Measurements from ENCODE around the gene ADRB1. TPM values are rescaled to one million over a fixed set of nuclear protein-coding genes. Genes with fewer than 3 reads are reported as not detected.

ADRB1 gene
- total and polyA plus RNA-seq, 4 donors, result 6.6 to 21.4 (median 7.9) TPM

GRCh38 chr10:114031073-114031972, 12.3 kb upstream of the ADRB1 start:
- H3K27ac ChIP-seq (ENCODE audit: low read depth in 1 of 2, low read length in 1 of 2), result no peak overlapping the region
- ATAC-seq (ENCODE audit: insufficient read depth, low FRiP score) (no peak), DNase-seq (no peak)
- no peak overlapping the region for H3K4me3 ChIP-seq
- no peak for TF ChIP-seq CTCF (IDR thresholded peaks at IDR 0.05; ENCODE audit: control extremely low read depth, extremely low read depth)
- 68 to 78% methylated on average over 6 of the region's 6 CpGs for WGBS, 2 donors
- H3K36me3 ChIP-seq (ENCODE audit: control insufficient read depth in 4 of 4, insufficient read depth in 4 of 4, low read length in 4 of 4), result no peaks in the 10 kb centered on the region
- no peak overlapping the region for H3K9ac ChIP-seq (ENCODE audit: insufficient read depth in 1 of 2, low read length in 2 of 2)
- H3K4me1 ChIP-seq (ENCODE audit: control insufficient read depth in 5 of 5, insufficient read depth in 5 of 5, low read length in 5 of 5), result peaks cover 0 to 9% (median 4%) of the 10 kb centered on the region in 5 donors
- H3K9me3 ChIP-seq (ENCODE audit: control insufficient read depth in 4 of 4, insufficient read depth in 3 of 4, low read length in 3 of 4), result no peaks in the 10 kb centered on the region
- H3K27me3 ChIP-seq (ENCODE audit: control insufficient read depth in 3 of 3, insufficient read depth in 3 of 3, low read length in 2 of 3), result no peaks in the 10 kb centered on the region

DNA sequence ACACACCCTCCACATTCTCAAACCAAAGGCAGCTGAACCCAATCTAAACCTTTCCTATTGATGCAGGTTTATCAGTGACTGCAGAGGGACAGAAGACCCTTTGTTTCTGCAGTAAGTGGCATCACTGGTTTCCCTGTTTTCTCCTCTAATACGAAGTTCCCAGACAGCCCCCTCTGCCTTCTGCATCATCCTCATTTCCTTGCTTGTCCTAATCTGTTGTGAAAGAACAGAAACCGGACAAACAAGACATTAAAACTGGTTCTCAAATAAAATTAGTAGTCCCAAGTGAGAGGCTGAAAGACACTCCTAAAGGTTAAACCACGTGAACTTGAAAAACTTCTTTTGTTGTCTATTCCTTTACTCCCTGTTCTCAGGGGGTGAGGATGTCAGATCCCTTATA, 10.1 kb upstream of the ADRB1 start:
- DNase-seq, result no peak
- Histone ChIP-seq H3K9ac (ENCODE audit: insufficient read depth in 1 of 2, low read length in 2 of 2) (no peak overlapping the region), H3K27ac (ENCODE audit: low read depth in 1 of 2, low read length in 1 of 2) (no peak overlapping the region), H3K4me3 (no peak overlapping the region), H3K27me3 (ENCODE audit: control insufficient read depth in 3 of 3, insufficient read depth in 3 of 3, low read length in 2 of 3) (no peaks in the 10 kb centered on the region), H3K36me3 (ENCODE audit: control insufficient read depth in 4 of 4, insufficient read depth in 4 of 4, low read length in 4 of 4) (no peaks in the 10 kb centered on the region), H3K9me3 (ENCODE audit: control insufficient read depth in 4 of 4, insufficient read depth in 3 of 4, low read length in 3 of 4) (no peaks in the 10 kb centered on the region), H3K4me1 (ENCODE audit: control insufficient read depth in 5 of 5, insufficient read depth in 5 of 5, low read length in 5 of 5) (peaks cover 0 to 8% (median 0%) of the 10 kb centered on the region in 5 donors)
- ATAC-seq (ENCODE audit: insufficient read depth, low FRiP score), result no peak
- no peak for TF ChIP-seq CTCF (IDR thresholded peaks at IDR 0.05; ENCODE audit: control extremely low read depth, extremely low read depth)
- WGBS, 2 donors, result 83 to 84% methylated on average over 3 of the region's 3 CpGs

DNA sequence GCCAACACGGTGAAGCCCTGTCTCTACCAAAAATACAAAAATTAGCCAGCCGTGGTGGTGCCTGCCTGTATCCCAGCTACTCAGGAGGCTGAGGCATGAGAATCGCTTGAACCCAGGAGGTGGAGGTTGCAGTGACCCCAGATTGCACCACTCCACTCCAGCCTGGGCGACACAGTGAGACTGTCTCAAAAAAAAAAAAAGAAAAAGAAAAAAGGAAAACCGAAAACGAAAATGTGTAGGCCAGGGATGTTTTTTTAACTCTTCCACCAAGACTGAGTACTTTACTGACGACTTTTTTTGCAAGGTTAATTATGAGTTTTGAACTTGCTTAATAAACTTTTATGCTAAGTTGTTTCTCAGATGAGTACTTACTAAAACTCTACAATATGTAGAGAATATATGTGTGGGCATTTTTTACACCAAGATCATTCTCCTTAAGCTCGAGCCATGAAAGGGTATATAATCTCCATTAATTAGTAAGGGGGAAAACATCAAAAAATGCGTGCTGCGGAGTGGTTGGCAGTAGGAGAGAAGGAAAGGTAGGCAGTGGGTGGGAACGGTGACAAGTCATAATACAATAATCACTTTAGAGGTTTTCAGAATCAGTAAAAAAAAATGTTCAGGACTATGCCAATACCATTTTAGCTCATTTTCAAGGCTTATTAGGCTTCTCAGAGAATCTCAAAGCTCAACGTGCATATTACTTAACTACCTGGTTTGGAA, 8.6 kb upstream of the ADRB1 start:
- H3K4me3 ChIP-seq, result no peak overlapping the region
- H3K9ac ChIP-seq (ENCODE audit: insufficient read depth in 1 of 2, low read length in 2 of 2), result no peak overlapping the region
- WGBS, 2 donors, result 86 to 95% methylated on average over 12 of the region's 12 CpGs
- peaks cover 0 to 8% (median 0%) of the 10 kb centered on the region in 5 donors for H3K4me1 ChIP-seq (ENCODE audit: control insufficient read depth in 5 of 5, insufficient read depth in 5 of 5, low read length in 5 of 5)
- H3K27ac ChIP-seq (ENCODE audit: low read depth in 1 of 2, low read length in 1 of 2), result no peak overlapping the region
- H3K27me3 ChIP-seq (ENCODE audit: control insufficient read depth in 3 of 3, insufficient read depth in 3 of 3, low read length in 2 of 3), result peaks cover 0 to 3% (median 3%) of the 10 kb centered on the region in 3 donors
- no peak for DNase-seq
- TF ChIP-seq CTCF (IDR thresholded peaks at IDR 0.05; ENCODE audit: control extremely low read depth, extremely low read depth), result no peak
- no peak for ATAC-seq (ENCODE audit: insufficient read depth, low FRiP score)
- no peaks in the 10 kb centered on the region for H3K9me3 ChIP-seq (ENCODE audit: control insufficient read depth in 4 of 4, insufficient read depth in 3 of 4, low read length in 3 of 4)
- H3K36me3 ChIP-seq (ENCODE audit: control insufficient read depth in 4 of 4, insufficient read depth in 4 of 4, low read length in 4 of 4), result no peaks in the 10 kb centered on the region
